Measurements from ENCODE around the gene NDUFB6.

DNA sequence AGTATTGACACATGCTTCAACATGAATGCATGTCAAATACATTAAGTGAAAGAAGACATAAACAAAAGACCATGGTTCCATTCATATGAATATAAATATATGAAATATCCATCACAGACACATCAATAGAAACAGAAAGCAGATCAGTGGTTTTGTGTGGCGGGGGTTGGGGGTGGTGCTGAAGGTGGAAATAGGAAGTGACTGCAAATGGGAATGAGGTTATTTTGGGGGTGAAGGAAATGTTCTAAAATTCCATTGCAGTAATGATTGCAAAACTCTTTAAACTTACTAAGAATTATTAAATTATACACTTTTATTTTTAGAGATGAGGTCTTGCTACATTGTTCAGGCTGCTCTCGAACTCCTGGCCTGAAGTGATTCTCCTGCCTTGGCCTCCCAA, 33.9 kb upstream of the NDUFB6 start:
- TF ChIP-seq, protein P1, sequence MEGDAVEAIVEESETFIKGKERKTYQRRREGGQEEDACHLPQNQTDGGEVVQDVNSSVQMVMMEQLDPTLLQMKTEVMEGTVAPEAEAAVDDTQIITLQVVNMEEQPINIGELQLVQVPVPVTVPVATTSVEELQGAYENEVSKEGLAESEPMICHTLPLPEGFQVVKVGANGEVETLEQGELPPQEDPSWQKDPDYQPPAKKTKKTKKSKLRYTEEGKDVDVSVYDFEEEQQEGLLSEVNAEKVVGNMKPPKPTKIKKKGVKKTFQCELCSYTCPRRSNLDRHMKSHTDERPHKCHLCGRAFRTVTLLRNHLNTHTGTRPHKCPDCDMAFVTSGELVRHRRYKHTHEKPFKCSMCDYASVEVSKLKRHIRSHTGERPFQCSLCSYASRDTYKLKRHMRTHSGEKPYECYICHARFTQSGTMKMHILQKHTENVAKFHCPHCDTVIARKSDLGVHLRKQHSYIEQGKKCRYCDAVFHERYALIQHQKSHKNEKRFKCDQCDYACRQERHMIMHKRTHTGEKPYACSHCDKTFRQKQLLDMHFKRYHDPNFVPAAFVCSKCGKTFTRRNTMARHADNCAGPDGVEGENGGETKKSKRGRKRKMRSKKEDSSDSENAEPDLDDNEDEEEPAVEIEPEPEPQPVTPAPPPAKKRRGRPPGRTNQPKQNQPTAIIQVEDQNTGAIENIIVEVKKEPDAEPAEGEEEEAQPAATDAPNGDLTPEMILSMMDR (conservative IDR thresholded peaks at IDR 0.05; ENCODE audit: low read depth, low read length) = no peak
- TF ChIP-seq RAD21 (IDR thresholded peaks at IDR 0.05; ENCODE audit: low read length) = no peak
- no peak for TF ChIP-seq BHLHE40 (IDR thresholded peaks at IDR 0.05; ENCODE audit: low read depth, low read length)
- TF ChIP-seq CEBPB (IDR thresholded peaks at IDR 0.05; ENCODE audit: low read depth, low read length) = no peak
- TF ChIP-seq, protein P2, sequence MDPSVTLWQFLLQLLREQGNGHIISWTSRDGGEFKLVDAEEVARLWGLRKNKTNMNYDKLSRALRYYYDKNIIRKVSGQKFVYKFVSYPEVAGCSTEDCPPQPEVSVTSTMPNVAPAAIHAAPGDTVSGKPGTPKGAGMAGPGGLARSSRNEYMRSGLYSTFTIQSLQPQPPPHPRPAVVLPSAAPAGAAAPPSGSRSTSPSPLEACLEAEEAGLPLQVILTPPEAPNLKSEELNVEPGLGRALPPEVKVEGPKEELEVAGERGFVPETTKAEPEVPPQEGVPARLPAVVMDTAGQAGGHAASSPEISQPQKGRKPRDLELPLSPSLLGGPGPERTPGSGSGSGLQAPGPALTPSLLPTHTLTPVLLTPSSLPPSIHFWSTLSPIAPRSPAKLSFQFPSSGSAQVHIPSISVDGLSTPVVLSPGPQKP (IDR thresholded peaks at IDR 0.05; ENCODE audit: borderline replicate concordance, low read depth, low read length) = no peak
- TF ChIP-seq SMC3 (IDR thresholded peaks at IDR 0.05; ENCODE audit: low read depth, low read length) = no peak
- TF ChIP-seq MAZ (IDR thresholded peaks at IDR 0.05; ENCODE audit: borderline replicate concordance, low read depth, low read length) = no peak
- no peak for TF ChIP-seq POLR2A (IDR thresholded peaks at IDR 0.05; ENCODE audit: low read depth, low read length)
- TF ChIP-seq MXI1 (IDR thresholded peaks at IDR 0.05; ENCODE audit: borderline replicate concordance, low read depth, low read length) = no peak

Data from IMR-90 (cell line).